CD4-positive, alpha-beta T cell treated with Interleukin-4 for 1 hour (primary cell): Measurements from ENCODE around the gene PATE4.

Experiments
- DNase-seq, 2 donors: peaks; one replicate each; pipeline ENCODE4 v3.0.0-alpha.2; 2020 to 2022

PATE4 gene

GRCh38 chr11:125887373-125888324 lies 54.5 kb downstream of the PATE4 start, which contains the start of gene HYLS1:
Gene HYLS1, plus strand, starts transcription at chr11:125887668. Its CDS starts 11,701 bp downstream, at chr11:125899369.
- DNase-seq: peak; percentile 96
